T47D (cell line): ENCODE measurements around the gene CCDC174.

ENCODE experiments used
- DNase-seq, 2 experiments: peaks; one replicate each; pipeline versions ENCODE4 v3.0.0 to v3.0.0-alpha.2; 2011 to 2012; ENCODE audit warnings: low read depth in 1 of 2, low spot score in 1 of 2
- JUND ChIP-seq: IDR thresholded peaks from 2 replicates; pipeline ENCODE4 v1.6.1; 2012; ENCODE audit warnings: low read depth
- in situ Hi-C: cut with HindIII; loops from 2 replicates; pipeline ENCODE4 v1.10.0; 2016; ENCODE audit warnings: low sequenced_read_pairs, low pct_unique_long_range_greater_than_20kb

The CCDC174 gene

DNA sequence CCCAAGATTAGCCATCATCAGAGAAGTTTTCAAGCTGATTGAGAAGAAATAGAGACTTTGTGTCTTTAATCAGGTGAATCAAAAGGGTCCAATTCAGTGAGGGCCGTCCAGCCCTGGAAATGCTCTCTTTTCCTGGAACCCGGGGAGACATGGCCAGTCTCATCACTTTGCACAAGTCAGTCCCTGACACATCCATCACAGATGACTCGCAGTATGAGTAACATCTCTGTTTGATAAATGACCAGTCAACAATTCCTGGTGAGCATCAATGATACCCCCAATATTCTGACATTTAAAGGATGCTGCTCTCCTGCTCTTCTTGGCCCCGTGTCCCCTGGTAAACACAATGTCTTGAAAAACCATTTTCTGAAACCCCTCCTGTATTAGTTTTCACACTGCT lies 50.1 kb downstream of the CCDC174 start:
- in situ Hi-C loops: no loop called here
- TF ChIP-seq JUND: no peak
- DNase-seq: no peak

DNA sequence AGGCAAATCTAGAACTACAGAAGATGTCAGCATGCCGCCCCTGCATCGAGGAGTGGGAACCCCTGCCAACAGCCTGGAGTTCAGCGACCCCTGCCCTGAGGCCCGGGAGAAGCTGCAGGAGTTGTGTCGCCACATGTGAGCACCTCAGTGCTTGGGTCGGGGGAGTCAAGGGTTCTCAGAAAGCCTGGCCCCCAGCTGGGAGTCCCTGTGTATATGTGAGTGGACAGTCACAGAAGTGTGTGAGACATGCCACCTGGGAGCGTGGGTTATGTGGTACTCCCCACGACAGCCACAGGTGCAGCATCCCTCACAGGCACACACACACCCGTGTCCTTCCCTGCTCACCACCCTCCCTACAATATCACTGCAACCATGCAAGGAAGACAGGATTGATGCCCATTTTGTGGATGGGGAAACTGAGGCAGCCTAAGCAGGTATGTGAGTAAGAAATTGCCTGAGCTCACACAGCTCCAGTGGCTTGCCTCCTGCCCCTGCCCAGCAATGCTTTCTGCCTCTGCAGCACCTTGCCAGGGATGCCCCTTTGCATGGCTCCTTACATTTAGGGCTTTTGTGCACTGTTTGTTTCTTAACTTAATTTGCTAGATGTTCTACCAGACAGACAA lies 51.7 kb downstream of the CCDC174 start:
- no peak for DNase-seq
- no peak for TF ChIP-seq JUND
- in situ Hi-C loops: no loop called here

- no peak for TF ChIP-seq JUND
- DNase-seq: no peak
- in situ Hi-C loops: no loop called here
These were observed 52.2 kb downstream of the CCDC174 start for GRCh38 chr3:14703791-14704190.

DNA sequence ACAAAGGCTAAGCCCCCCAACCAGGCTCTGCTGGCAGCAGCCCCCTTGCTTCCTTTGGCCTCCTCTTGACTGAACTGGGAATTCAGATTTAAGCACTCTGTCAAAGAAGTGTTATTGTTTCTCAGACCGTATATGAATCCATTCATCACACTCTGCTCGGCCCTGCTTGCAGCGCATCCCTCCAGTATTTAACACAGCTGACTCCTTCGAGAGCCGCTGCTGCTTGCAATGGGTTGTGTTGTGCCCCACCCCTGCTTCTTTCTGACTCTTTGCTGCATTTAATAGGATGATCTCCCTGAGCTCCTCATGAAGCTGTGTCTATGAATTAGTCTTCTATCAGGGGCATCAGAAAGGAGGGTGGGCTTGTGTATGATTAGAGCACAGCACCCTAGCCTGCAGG lies 54.5 kb downstream of the CCDC174 start:
- DNase-seq: no peak
- no peak for TF ChIP-seq JUND
- in situ Hi-C loops: no loop called here

GRCh38 chr3:14716591-14716990 lies 65.0 kb downstream of the CCDC174 start:
- DNase-seq: no peak
- in situ Hi-C loops: no loop called here
- TF ChIP-seq JUND: no peak

- TF ChIP-seq JUND: no peak
- DNase-seq: no peak
- in situ Hi-C loops: no loop called here
These were observed 65.7 kb downstream of the CCDC174 start for GRCh38 chr3:14717307-14717706.

- TF ChIP-seq JUND: no peak
- DNase-seq: no peak
- in situ Hi-C loops: no loop called here
These were observed 67.0 kb downstream of the CCDC174 start for GRCh38 chr3:14718539-14718938.

GRCh38 chr3:14719006-14719405 lies 67.4 kb downstream of the CCDC174 start:
- no peak for TF ChIP-seq JUND
- in situ Hi-C loops: no loop called here
- DNase-seq: no peak

- no peak for DNase-seq
- in situ Hi-C loops: no loop called here
- TF ChIP-seq JUND: no peak
These were observed 69.7 kb downstream of the CCDC174 start for GRCh38 chr3:14721126-14721864.
